Measurements from ENCODE around the gene AGO4.
A peak's percentile ranks its signal among the peaks of the same experiment; 100 is the strongest.
"Not testable (repeated sequence)": the region's sequence is repeated elsewhere in the genome, so short reads cannot be mapped to it uniquely, and the experiment has no call there.

AGO4 gene

DNA sequence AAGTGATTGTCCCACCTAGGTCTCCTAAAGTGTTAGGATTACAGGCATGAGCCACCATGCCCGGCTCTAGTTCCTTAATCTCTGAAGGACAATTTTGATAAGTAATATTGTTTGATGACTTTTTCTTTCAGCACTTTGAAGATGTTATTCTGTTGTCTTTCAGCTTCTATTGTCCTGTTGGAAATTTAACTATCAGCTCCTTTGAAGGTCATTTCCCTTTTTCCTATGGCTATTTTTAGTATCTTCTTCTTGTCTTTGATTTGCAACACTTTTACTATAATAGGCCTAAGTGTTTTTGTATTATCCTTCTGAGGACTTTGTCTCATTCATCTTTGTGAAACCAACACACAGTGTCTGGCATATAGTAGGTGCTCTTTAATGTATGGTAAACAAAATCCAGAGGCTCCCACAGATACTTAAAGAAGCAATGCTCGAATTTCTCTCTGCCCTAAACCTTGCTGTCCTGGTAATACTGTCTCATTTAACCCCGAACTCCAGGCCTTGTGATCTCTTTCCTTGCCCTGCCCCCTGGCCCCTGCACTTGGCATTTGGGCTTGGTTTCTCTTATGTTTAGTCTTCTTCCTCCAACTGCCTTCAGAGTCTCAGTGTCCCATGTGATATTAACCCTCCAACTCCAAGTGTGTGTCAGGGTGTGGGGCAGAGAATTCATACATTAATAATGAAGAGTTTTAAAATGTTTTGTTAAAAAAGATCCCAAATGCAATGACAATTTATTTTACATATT, 56.2 kb downstream of the AGO4 start:
- no peak for DNase-seq (ENCODE audit: low spot score)

DNA sequence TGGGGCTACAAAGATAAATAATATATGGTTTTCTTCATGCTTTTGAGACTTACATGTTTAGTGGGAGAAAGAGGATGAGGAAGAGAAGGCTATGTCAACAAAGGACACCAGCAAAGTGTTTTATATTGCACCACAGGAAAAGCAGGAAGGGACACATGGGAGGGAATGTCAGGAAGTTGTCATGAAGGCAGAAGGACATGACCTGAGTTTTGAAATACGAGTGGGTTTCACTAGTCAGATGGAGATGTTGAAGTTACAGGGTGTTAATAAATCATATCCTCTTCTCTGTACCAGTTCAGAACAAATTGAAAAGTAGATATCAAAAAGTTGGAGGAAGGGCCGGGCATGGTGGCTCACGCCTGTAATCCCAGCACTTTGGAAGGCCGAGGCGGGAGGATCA, 57.0 kb downstream of the AGO4 start:
- no peak for DNase-seq (ENCODE audit: low spot score)

DNA sequence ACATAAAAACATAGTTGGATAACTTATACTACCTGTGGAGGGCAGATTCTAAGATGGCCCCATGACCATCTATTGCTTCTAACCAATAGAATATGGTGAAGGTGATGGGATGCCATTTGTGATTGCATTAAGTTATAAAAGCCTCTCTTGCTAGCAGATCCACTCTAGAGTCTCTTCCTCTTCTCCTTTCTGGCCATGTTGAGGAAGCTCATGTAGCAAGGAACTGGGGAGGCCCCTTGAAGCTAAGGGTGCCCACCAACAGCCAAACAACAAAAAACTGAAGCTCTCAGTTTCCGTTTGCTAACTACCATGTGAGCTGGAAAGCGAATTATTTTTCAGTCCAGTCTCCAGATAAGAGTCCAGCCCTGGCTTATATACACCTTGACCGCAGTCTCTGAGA, 59.2 kb downstream of the AGO4 start:
- no peak for DNase-seq (ENCODE audit: low spot score)

- DNase-seq (ENCODE audit: low spot score): not testable (repeated sequence)
Observed at GRCh38 chr1:35869245-35869950, 61.6 kb downstream of the AGO4 start.

GRCh38 chr1:35870651-35871309, 63.0 kb downstream of the AGO4 start:
- no peak for DNase-seq (ENCODE audit: low spot score)

DNA sequence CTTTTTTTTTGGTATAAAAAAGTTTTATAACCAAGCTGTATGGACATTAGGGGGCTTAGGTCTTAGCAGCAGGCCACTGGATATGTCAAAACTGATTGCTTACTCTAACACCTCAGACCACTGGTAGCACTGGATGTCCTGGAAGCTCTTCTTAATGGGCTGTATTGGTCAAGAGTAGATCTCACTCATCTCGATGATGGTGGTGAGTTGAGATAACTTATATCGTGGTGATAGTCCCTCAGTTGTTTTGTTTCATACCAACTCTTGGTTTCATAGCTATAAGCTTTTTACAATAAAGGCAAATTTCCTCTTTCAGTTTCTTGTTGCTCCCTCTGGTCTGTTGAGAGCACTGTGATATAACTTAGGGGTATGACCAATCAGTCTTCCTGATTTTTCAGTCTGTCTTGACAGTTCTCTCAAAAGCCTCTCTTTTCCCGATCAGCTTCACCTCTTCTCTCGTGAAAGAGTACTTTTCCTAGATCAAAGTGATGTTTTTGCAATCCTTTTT, 65.5 kb downstream of the AGO4 start:
- DNase-seq (ENCODE audit: low spot score): no peak

DNA sequence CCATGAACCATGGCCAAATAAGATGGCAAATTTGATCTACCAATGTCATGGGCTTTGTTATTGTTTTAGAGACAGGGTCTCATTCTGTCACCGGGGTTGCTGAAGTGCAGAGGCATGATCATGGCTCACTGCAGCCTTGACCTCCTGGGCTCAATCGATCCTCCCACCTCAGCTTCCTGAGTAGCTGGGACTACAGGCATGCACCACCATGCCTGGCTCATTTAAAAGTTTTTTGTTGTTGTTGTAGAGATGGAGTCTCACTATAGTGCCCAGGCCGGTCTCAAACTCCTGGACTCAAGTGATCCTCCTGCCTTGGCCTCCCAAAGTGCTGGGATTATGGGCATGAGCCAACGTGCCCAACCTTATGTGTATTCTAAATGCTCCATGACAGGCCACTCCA, 66.3 kb downstream of the AGO4 start:
- not testable (repeated sequence) for DNase-seq (ENCODE audit: low spot score)

DNA sequence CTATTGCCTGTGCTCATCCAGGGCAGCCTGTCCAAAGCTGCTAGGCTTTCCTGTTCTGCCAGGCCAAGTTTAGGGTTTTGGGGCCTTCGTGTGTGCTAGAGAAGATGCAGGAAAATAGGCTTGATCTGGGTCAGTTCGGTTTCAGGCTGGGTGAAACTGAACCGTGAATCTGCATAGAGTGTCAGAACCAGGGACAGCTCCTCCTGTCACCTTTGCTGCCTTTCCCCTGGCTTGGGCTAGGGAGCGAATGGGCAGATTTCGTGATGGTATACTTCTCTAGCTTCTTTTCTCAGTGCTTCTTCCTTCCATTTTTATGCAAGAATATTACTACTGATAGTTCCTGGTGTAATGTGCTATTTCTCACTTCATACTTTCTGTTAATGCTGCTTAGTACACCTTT, 69.2 kb downstream of the AGO4 start:
- no peak for DNase-seq (ENCODE audit: low spot score)

DNA sequence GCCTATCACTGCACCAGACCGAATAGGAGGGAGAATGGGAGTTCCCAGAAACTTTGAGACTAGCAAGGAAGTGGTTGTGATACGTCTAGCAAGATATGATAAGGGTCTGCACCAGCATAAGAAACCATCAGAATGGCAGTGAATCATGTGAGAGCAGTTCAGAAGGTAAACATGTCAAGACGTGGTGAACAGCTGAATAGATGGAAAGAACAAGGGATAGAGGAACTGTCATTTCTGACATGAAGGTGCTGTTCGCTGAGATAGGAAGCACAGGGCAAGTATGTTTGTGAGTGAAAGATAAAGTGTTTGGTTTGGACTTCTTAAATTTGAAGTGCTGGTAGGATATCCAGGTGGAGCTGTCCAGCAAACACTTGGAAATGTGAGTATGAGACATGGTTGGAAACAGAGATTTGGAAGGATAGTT, 74.0 kb downstream of the AGO4 start:
- DNase-seq (ENCODE audit: low spot score): no peak

GRCh38 chr1:35882586-35882944, 74.7 kb downstream of the AGO4 start:
- DNase-seq (ENCODE audit: low spot score): no peak

GRCh38 chr1:35882945-35883634, 75.3 kb downstream of the AGO4 start, which contains the start of gene AGO1:
AGO1 (plus strand) TSS chr1:35883209; CDS start chr1:35883422, 213 bp downstream.
- peak; percentile 97 for DNase-seq (ENCODE audit: low spot score)

- peak; percentile 19 for DNase-seq (ENCODE audit: low spot score)
Observed at GRCh38 chr1:35883635-35884101, 75.9 kb downstream of the AGO4 start.

GRCh38 chr1:35884934-35885333, 77.1 kb downstream of the AGO4 start:
- DNase-seq (ENCODE audit: low spot score): no peak

DNA sequence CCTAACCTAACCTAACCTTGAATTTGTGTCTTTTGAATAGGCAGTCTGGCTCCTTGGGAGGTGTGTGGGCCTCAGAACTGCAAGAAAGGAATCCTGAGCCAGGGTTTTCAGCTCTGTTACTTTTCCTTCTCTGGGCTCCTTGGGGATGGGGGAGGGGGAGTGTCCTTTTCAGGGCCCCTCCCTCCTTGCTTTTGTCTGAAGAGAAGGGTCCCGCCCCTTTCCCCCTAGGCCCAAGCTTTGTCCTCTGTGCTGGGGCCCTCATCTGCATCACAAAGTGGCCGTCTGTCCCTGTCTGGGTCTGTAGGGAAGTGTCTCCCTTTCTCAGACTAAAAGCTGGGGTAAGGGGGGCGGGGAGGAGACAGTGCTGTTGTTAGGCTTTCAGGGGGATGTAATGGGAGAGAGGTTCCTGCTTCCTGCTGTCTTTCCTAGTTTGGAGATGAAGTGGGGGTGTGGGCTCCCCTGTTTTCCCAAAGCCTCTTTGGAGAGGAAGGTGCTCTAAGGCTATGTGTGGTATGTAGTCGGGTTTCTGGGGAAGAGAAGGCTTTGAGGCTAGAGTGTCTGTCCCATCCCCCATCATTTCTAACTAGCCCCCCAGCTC, 78.2 kb downstream of the AGO4 start:
- DNase-seq (ENCODE audit: low spot score): no peak

DNA sequence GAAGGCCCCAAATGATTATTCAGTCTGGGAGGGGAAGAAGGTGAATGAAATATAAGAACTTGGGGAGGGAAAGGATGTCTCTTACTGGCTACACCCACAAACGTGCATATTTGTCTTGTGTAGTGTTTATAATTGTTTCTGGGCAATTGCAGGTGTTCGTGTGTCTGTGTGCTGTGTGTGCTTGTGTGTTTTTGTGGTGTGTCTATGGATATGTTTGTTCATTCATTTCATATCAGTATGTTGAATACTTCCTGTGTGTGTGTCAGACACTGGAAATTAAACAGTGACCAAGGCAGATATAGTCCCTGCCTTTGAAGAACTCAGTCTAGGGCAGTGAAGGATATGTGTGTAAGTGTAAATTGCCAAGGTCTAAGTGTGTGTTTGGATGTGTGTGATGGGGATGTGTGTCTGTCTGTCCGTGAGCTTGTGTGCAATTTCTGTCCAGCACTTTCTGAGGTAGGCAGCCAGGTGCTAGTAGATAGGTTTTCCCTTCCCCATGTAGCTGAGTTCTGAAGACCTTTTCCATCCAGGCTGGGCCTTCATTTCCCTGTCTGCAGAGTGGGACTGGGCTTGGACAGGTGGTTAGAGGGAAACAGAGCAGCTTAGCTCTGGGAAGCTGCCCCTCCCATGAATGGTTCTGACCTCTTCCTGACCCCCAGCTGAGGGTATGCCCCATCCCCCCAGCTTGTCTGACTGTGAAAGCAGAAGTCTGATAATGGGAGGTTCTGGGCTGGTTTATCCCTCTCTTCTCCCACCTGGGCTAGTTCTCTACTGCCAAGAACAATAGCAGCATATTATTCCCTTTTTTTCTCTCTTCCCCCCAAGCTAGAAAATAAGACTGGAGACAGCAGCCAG, 79.0 kb downstream of the AGO4 start:
- no peak for DNase-seq (ENCODE audit: low spot score)

GRCh38 chr1:35887508-35887907, 79.7 kb downstream of the AGO4 start:
- no peak for DNase-seq (ENCODE audit: low spot score)

DNA sequence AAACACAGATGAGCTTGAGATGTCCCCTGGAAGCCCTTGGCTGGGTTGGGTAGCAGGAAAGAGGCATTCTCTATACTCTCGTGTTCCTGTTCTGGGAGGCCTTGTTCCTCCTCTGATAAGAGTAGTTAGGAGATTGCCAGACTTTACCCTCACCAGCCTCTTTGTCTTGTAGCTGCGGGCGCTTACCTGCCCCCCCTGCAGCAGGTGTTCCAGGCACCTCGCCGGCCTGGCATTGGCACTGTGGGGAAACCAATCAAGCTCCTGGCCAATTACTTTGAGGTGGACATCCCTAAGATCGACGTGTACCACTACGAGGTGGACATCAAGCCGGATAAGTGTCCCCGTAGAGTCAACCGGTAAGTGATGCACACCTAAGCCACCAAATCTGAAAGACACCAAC, 80.4 kb downstream of the AGO4 start:
- no peak for DNase-seq (ENCODE audit: low spot score)

- DNase-seq (ENCODE audit: low spot score): not testable (repeated sequence)
Observed at GRCh38 chr1:35888981-35889380, 81.2 kb downstream of the AGO4 start.

GRCh38 chr1:35893051-35893879, 85.4 kb downstream of the AGO4 start:
- DNase-seq (ENCODE audit: low spot score): no peak

DNA sequence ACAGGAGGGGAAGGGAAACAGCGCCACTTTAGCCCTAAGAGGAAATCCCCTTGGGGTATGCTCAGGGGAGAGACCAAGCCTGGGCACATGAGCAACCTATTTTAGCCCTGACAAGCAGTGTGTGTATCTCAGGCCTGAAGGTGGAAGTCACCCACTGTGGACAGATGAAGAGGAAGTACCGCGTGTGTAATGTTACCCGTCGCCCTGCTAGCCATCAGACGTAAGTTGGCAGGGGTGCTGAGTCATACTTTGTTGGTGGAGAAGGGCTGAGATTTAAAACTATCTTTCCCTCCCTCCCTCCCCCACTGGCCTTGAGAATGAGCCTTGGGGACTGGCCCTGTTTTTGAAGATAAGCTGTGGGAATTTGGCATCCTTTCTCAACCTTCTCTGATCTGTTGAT, 86.4 kb downstream of the AGO4 start:
- DNase-seq (ENCODE audit: low spot score): no peak

Data from CD4-positive, alpha-beta T cell treated with Interleukin-6 at 100 ng/mL for 8 hours (primary cell).